HG03135 (cell line): ENCODE data around the gene EMCN.
"Not testable (repeated sequence)": the region's sequence is repeated elsewhere in the genome, so short reads cannot be mapped to it uniquely, and the experiment has no call there.

Experiments used
- ATAC-seq: cut with Tn5 transposase; IDR thresholded peaks from one replicate; pipeline ENCODE4 v1.9.1; 2021; ENCODE audit warnings: mild to moderate bottlenecking, moderate library complexity; ENCODE audit not compliant: unreplicated experiment

EMCN gene, protein sequence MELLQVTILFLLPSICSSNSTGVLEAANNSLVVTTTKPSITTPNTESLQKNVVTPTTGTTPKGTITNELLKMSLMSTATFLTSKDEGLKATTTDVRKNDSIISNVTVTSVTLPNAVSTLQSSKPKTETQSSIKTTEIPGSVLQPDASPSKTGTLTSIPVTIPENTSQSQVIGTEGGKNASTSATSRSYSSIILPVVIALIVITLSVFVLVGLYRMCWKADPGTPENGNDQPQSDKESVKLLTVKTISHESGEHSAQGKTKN

DNA sequence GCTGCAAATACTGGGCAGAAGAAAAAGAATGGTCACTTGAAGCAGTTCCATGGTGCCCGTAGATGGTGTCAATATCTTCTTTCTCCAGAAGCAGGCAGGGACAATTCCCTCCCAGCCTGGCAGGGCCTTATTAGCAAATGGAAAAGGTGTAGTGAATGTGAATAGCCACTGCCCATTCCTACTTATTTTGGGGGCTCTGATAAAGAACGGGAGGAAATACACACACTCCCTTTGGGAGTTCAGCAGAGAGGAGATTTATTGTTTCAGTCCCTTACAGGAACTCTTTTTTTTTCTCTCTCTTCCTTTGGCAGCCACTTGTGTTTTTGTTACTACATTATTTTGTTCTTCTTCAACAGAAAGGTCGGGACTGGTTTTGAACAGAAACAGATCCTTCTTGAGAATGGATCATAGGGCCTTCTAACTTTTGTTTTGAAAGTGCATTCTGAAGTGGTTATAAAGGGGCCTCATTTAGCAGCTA lies at the start of gene EMCN:
EMCN (minus strand) TSS at position 159 of the 478 bp plus-strand sequence; CDS start at position 51, 108 bp downstream.
- no peak for ATAC-seq

DNA sequence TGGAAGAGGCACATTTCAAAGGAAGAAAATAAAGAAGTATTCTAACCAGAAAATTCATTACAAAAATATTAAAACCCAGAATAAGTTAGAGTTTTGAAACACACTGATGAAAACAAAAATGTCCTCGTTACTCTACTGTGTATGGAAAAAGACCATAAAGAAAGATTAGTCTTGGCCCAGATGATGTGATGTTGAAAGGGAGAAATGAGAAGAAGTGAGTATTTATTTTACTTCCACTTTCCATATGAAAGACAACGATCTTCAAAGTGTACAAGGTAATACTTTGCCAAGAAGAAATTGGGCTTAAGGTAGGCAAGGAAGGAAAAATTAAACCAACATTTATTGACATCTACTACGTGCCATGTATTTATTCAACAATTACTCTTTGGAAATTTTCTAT lies 48.6 kb upstream of the EMCN start:
- ATAC-seq: no peak

DNA sequence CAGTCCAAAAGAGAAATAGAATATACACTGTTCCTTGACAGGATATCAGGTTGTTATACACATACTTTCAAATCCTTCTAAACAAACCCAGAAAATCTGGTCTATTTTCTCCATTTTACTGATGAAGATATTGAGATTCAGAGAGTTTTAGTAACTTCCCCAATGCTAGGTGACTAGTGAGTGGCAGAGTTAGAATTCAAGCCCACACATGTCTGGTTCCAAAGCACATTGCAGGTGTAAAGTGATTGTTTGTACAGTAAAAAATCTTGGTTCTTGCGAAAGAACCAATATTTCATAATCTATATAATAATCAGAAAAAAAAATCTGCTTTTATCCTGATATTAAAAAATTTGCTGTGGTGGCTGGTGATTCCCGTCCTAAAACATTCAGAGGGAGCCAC lies 39.5 kb upstream of the EMCN start:
- no peak for ATAC-seq

DNA sequence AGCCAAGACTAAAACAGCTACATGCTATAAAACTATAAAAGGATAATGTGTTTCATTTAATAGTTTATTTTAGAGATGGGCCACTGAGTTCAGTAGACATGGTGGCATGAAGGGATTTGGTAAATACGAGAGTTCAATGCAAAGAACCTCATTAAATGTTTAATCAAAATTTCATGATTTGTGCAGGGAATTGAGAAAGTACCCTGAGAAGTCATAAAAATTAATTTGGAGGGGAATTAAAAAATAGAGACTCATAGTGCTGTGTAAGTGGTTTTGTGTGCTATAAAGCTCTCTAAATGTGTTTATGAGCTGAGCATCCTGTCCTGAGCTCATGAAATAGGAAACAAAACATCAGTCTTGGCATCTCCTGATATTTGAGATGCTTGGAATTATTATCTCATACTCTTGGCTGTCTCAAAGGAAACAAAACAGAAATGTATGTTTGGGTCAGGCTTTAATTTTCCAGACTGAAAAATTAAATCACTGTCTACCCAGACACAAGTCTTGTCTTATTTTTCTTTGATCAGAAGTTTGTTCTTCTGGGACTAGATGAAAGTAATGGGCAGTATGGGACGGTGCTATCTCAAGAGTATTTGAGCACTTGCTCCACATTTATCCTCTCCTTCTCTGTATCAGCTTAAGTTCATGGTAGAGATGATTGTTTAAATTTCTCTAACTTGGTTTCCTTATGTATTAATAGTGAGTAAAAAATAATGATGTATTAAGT lies 38.0 kb upstream of the EMCN start:
- no peak for ATAC-seq

DNA sequence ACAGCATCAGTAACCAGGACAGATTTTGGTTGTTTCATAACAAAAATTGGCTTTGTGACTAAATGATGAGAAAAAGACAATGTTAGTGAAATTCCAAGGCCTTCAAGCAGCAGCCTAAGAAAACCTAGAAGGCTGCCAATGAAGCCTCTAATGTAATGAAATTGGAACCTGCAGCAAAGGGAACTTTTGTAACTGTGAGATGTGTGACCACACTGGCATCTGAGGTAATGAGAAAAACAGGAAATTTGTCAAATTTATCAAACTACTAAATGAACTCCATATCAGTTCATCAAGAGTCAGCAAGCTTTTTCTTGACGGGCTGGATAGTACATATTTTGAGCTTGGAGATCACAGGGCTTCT lies 30.4 kb upstream of the EMCN start:
- ATAC-seq: no peak

DNA sequence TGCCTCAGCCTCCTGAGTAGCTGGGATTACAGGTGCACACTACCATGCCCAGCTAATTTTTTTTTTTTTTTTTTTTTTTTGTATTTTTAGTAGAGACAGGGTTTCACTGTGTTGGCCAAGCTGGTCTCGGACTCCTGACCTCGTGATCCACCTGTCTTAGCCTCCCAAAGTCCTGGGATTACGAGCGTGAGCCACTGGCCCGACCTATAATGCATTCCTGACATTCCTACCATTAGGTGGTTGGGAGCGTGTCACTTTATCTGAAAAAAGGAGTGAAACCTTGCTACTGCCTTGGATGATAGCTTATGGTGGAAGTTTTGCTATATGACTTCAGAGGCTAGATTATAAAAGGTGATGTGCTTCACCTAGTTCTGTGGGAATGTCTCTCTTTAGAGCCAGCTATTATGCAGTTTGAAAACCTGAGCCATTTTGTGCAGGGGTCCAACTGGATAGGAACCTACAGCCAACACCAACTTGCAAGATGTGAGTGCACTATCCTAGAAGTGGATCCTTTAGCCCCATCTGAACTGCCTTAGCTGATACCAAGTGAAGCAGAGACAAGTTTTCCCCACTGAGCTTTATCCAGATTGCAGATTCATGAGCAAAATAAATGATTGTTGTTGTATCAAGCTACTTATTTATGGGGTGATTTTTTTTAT lies 29.8 kb upstream of the EMCN start:
- no peak for ATAC-seq

DNA sequence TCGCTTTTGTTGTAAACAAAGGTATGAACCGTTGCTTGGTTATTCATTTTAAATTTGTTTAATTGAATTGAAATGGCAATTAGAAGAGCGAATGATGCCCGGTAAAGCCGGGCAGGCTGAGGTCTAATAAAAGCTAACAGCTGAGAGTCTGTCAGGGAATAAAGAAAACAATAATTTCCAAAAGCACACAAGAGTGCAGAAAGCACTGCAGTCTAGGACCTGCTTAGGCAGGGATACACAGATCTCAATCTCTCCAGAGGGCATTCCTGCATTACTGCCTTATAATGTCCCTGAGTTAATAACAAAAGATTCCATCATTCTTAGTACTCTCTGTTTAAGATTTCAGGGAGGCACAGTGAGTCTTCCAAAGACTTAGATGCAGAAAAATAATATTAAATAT lies 27.6 kb upstream of the EMCN start:
- ATAC-seq: no peak

DNA sequence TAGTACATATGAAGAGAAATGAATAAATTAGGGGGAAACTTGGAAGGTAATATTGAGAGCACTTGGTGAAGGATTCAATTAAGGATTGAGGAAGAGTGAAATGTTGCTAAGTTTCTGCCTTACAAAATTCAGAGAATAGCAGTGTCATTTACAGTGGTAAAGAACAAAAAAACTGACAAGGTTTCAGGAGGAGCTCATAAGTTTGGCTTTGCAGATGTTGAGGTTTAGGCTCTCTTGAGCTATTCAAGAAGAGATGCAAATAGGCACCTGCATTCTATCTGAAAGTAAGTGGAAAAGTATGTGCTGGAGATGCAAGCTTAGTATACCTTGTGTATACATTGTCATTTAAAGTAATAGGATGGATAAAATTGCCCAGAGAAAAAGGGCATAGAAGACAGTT lies 22.3 kb upstream of the EMCN start:
- no peak for ATAC-seq

DNA sequence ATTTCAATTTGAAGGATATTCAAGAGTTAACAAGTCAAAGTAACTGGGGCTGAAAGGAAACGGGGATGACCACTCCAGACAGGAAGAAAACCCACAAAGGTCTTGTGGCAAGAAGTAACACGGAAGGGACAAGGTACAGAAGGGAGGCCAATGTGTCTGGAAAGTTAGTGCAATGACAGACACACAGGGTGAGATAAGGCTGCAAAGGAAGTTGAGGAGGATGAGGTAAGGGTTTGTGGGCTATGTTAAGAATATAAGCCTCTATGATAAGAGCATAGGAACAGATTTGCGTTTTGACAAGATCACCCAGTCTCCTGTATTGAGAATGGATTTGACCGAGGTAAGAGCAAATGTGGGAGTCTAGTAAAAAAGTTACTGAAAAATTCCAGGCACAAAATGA lies 21.9 kb upstream of the EMCN start:
- no peak for ATAC-seq

DNA sequence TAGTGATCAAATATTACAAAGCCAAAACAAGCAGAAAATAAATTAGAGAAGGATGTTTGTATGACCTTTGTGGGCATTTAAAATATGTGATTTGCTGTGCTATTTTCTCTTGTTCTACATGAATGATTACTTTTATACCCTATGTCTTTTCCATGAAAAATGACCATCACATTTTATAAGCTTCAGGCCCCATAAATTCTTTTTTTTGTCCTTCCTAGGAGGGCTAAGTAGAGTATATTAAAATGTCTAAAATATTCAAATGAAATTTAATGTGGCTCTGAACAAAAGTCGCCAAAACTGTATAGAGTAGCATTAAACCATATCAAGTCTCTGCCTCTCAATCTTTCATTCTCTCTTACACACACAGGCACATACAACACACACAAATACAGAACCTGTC lies 15.9 kb upstream of the EMCN start:
- no peak for ATAC-seq

DNA sequence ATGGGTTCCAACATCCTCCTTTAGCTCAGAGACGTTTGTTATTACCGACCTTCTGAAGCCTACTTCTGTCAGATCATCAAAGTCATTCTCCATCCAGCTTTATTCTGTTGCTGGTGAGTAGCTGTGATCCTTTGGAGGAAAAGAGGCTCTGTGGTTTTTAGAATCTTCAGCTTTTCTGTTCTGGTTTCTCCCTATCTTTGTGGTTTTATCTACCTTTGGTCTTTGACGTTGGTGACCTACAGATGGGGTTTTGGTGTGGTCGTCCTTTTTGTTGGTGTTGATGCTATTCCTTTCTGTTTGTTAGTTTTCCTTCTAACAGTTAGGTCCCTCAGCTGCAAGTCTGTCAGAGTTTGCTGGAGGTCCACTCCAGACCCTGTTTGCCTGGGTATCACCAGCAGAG lies 12.3 kb upstream of the EMCN start:
- not testable (repeated sequence) for ATAC-seq

DNA sequence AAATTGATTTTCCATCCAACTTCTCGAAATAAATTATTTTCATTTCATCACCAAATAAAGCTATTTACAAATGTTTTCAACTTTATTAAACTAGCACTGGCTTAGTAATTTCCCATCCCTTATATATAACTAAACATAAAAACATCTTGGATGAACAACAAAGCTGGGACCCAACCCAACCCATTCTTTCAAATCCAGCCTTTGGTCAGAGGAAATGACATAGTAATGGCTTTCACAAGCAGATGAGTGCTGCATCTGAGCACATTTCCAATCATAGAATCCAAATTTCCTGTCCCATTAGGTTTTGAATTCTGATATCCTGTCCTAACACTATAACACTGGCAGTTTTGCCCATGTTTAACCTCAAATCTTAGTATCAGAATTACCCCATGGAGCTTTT lies 7.9 kb upstream of the EMCN start:
- ATAC-seq: no peak

DNA sequence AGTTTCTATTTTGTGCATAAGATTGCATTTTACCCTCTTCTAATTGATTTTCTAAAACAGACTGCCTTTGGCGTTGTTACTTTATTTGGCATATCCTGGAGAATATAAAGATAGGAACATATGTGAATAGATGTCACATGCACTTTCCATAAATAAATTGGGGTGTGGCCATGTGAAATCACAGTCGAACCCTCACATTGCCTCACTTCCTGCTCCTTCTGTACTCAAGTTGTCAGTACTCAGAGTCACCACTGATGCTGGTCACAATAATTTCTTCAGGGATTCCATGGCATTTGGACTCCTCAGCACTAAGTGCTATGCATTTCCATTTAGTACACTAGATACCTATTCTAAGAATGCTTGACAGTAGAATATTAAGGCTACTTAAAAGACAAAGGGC lies 1.4 kb upstream of the EMCN start:
- no peak for ATAC-seq

DNA sequence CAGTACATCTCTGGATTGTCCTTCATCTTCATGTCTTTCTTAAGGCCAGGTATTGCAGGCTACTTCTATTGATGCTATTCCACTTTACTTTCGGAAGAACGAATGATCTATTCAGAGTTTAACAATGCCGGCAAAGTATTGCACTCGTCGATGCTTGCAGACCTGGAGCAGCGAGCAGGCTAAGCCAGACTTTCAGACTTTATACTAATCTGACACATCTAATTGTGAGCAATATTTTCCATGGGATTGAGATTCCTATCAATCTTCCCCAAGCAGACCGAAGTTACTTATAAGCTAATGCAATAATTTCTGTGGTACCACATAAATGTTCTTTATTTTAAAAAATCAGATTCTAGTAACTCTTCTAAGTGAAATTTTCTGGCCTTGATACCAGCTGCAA lies 1.6 kb downstream of the EMCN start:
- no peak for ATAC-seq

DNA sequence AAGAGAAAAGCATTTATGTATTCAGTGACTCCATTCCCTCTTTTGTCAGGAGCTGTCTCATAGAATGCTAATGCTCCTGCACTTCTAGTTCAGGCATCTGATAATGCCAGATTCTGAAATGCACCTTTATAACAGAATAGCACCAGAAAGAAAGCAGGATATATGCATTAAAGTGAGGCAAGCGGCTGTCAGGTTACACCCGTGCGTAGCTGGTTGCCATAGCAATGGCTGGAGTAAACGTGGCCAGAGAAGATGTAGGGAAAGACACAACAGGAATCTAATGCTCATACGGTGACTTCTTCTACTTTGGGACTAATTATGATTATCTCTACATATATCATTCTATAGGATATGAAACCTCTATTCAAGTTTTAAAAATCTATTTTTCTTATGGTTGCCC lies 5.9 kb downstream of the EMCN start:
- no peak for ATAC-seq

DNA sequence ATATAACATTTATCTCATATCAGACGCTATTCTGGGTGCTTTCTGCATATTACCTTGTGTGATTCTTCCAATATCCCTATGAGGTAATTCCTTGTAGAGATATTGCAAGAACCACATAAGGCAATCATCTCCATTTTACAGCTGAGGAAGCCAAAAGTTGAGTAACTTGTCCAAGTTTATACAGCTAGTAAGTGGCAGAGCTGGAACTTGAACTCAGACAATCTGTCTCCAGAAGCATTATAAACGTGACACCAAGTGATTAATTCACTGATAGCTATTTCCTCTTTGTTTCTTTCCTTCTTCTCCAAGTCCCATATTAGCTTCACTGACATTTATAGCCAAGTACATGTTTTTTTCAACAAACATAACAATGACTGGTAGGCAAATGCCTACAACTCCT lies 7.3 kb downstream of the EMCN start:
- ATAC-seq: no peak

DNA sequence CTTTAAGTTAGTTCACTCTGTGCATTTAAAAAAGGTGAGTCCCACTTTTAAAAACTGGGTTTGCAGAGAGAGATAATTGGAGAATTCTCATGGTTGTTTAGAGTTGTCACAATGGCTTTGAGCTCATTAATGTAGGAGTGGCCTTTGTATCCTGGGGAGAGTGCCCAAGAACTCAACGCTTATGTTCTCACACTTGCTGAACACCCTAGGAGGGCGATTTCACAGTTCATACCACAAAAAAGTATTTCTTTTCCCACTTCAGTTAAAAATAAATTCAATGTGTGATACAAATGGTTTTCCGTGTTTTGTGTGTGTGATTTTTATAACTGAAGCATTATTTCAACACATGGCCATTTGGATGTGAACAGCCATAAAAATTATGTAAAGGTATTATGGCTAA lies 8.4 kb downstream of the EMCN start:
- no peak for ATAC-seq

DNA sequence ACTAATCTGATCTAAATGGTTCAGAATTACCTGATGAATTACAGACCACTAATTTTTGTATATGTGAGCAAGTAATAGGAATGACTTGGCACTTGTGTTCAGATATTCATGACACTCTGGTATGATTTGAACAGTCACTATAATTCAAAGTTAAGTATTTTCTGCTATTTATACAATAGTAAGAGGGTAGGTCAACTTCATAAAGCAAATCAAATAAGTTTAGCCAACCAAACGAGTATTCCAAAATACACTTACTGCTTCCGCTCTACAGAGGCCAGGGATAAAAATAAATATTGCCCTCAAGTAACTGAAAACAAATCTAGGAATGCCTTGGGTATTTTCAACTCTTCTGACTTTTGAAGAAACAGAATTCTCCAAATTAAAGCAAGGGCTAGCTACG lies 9.1 kb downstream of the EMCN start:
- no peak for ATAC-seq

DNA sequence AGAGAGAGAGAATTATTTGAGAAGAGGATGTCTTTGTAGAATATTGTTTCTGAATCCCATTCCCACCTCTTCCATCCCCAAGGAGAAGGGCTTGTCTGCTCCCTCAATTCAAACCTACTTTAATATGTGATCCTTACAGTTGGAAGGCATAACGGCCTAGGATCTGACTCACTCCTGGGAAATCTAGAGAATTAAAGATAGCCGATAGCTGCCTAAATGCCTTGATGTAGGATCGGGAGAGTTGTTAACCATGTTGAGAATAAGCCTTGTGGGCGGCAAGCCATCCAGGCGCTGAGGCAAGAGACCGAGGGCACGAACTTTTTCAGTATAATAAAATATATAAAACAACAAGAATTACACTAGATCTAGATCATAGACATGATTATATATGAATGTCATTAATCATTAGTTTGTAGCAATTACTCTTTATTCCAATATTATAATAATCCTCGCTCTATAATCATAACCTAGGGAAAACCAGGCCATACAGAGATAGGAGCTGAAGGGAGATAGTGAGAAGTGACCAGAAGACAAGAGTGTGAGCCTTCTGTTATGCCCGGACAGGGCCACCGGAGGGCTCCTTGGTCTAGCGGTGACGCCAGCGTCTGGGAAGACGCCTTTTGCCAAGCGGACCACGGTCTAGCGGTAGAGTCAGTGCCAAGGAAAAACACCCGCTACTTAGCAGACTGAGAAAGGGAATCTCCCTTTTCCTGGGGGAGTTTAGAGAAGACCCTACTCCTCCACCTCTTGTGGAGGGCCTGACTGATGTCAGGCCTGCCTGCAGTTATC lies 13.5 kb downstream of the EMCN start:
- ATAC-seq: no peak

DNA sequence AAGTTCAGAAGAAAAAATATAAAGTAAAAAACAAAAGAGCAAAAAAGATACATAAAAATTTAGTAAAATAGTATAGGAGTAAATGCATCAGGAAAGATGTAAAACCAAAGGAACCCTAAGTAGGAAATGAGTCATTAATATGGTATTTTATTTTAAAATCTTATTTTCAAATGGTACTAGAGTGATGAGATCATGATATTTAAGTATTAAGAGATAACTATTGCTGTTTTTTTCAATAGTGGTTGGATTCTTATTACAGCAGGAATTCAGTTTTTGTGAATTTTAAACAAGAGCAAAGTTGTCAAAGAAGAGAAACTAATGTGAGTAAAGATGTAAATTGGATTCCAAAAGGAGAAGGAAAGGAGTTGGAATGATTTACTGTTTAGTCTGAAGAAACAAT lies 20.0 kb downstream of the EMCN start:
- no peak for ATAC-seq

DNA sequence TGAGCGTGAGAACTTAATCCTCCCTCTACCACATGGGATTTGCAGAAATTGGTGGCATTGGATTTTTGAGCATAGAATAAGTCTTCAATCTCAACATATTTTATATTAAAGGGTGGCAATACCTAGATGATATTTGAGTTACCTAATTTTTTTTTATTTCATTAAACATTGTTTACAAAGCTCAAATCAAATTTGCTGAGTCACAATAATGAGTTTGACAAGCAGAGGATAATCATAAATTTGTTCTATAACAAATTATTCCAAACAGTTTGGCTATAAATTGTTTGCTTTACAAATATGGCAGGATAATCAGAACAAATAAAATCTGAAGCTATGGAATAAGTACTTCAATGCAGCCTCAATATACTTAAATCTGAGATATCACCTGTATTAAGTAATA lies 22.7 kb downstream of the EMCN start:
- no peak for ATAC-seq
